Fibroblast of pulmonary artery (primary cell): ENCODE results near the gene AGR2.

ENCODE experiments used
- DNase-seq: peaks from one replicate; pipeline ENCODE4 v3.0.0-alpha.2; 2010; ENCODE audit warnings: low read depth
- H3K4me3 ChIP-seq: replicated peaks from 2 replicates; pipeline ENCODE4 v1.5.1; 2011; ENCODE audit warnings: low read depth, mild to moderate bottlenecking, control low read depth, low read length, moderate library complexity
- TF ChIP-seq, protein P1 (sequence below): IDR thresholded peaks from 2 replicates; pipeline ENCODE4 v1.5.1; 2011; ENCODE audit warnings: mild to moderate bottlenecking, control low read depth, low read length, inconsistent platforms; ENCODE audit errors: missing control alignments

The AGR2 gene

DNA sequence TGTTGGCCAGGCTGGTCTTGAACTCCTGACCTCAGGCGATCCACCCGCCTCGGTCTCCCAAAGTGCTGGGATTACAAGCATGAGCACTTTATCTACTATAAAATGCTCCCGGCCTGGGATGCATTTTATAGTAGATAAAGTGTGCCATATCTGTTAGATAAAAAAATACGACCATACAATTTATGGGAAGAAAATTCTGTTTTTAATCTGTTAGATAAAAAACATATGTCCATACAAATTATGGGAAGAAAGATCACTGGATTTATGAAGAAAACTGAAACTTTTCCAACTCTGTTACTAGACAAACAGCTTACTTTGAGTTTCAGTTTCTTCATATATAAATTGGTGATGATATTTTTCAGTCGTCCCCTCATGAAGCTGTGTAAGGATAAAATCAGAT, 46.8 kb downstream of the AGR2 start:
- H3K4me3 ChIP-seq: no peak overlapping the region
- no peak for DNase-seq
- TF ChIP-seq, protein P1, sequence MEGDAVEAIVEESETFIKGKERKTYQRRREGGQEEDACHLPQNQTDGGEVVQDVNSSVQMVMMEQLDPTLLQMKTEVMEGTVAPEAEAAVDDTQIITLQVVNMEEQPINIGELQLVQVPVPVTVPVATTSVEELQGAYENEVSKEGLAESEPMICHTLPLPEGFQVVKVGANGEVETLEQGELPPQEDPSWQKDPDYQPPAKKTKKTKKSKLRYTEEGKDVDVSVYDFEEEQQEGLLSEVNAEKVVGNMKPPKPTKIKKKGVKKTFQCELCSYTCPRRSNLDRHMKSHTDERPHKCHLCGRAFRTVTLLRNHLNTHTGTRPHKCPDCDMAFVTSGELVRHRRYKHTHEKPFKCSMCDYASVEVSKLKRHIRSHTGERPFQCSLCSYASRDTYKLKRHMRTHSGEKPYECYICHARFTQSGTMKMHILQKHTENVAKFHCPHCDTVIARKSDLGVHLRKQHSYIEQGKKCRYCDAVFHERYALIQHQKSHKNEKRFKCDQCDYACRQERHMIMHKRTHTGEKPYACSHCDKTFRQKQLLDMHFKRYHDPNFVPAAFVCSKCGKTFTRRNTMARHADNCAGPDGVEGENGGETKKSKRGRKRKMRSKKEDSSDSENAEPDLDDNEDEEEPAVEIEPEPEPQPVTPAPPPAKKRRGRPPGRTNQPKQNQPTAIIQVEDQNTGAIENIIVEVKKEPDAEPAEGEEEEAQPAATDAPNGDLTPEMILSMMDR: no peak

DNA sequence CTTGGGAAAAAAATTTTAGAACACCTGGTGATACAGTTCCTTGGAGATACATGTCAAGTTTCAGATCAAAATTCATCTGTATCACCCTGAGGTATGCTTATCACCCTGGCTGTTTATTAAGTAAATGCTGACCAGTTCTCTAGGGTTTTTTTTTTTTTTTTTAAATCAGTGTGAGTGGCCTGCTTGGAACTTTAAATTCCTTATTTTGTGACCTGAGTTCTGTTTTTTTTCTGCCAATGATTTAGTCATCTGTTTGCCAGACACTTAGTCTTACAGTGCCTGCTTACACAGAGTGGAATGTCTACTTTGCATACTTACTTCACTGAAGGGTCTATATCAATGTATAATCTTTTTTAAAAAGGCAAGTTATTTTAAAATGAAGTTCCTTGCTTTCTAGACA, 49.4 kb downstream of the AGR2 start:
- no peak for DNase-seq
- TF ChIP-seq, protein P1: no peak
- peak overlapping the region; percentile 82 for H3K4me3 ChIP-seq

DNA sequence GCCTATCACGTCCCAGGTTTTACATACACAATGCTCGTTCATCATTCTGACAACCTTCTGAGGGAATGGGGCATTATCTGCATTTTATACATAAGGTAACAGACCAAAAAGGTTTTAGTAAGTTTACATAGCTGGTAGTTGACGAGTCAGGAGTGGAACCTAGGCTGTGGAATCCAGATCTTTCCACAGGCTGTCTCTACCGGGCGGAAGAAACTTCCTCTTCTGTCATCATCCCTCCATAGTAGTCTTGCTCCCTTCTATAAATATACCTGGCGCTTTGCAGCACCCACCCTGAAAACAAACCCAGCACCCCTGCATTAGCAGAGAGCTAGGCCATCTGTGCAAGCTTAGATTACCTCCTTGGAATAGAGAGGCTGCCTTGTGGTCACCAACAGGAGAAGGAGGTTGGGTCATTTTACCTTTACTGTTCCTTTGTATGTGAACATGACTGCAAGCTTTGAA, 49.9 kb downstream of the AGR2 start:
- no peak for DNase-seq
- TF ChIP-seq, protein P1: no peak
- H3K4me3 ChIP-seq: peak overlapping the region; percentile 82

DNA sequence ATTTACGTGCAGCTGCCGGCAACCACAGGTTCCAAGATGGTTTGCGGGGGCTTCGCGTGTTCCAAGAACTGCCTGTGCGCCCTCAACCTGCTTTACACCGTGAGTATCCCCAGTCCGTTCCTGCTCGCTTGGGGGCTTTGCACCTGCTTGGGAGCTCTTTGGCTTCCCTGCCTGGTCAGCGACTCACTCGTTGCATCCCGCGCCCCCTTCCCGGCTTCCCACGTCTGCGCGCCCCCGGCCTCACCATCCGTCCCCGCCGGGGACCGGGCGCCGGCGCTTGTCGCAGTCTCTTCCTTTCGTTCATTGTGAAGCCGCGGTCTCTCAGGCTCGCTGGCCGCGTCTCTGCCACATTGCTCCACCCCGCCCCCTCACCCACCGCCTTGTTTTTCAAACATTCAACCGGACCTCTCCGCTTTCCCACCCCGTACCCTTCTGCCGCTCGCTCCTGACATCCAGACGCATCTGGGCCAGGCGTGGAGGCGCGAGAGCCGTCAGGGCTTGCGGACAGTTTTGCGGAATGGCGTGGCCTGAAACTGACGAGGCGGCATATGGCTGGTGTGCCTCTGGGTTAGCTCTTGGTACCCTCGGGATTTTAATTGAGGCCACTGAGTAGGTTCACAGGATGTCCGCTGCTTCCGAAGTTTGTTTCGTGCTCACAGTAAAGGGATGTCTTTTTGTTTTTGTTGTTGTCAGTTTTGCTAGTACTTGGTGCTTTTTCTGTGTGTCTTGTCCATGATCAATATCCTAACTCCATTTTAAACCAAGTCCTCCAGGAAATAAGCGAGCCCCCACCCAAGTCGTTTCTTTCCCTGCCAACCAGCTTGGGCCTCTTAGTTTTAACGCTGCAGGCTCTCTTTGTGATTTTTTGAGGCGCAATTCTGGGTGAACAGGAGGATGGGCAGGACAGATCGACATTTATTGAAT, 50.6 kb downstream of the AGR2 start:
- DNase-seq: peak; percentile 39
- peak overlapping the region; percentile 82 for H3K4me3 ChIP-seq
- TF ChIP-seq, protein P1: no peak

DNA sequence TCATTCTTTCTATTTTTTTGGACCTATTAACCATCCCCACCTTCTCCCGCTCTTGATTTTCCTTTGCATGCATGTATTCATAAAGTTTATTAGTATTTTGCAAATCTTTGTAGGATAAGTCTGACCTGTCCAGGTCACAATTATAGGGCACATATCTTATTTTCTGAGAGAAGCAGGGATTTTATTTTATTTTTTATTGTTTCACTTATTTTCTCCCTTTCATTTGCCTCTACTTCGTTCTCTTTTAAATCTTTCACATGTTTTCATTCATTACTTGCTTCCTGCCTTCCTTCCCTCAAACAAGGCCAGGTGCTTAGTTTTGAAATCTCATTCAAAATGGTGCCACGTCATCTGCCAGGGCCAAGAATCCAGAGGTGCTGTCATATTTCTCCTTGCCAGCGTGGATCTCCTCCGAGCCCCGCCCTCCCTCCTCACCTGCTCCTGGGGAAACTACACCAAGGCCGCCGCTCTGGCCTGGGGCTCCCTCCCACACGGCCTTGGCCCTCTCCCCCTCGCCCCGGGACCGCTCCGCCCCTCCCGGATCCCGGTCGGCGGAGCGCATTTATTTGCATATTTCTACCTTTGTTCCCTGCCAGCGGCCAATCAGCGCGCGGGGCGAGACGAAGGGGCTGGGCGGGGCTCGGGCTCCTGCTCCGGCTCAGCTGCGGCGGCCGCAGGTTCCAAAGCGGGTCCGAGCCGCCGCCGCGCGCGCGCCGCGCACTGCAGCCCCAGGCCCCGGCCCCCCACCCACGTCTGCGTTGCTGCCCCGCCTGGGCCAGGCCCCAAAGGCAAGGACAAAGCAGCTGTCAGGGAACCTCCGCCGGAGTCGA, 51.5 kb downstream of the AGR2 start, which contains the start of gene TSPAN13:
Gene TSPAN13 (plus strand): TSS at position 654 of the 830 bp plus-strand sequence. CDS start 213 bp downstream, outside the sequence.
- peak; percentile 70 for DNase-seq
- peak within 1 kb of the TSS; percentile 82 for H3K4me3 ChIP-seq
- TF ChIP-seq, protein P1: no peak

DNA sequence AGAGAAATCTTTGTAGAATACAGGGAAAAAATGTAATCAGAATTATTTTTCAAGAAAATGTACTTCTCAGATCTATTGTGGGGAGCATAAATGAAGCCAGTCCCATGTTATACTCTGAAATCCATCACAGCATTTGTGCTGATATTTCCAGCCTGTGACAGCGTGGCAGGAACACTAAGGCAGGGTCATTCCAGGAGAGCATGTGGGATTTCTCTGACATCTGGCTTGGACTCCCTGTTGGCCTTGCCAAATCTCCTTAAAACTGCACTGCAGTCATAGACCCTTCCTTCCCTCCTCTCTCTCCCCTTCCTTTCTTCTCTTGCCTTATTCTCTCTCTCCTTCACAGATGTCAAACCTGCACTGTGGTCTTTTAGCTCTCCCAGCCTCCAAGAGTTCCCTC, 57.7 kb downstream of the AGR2 start:
- DNase-seq: peak; percentile 56
- TF ChIP-seq, protein P1: no peak
- no peak overlapping the region for H3K4me3 ChIP-seq
